Endothelial cell of umbilical vein (primary cell): Measurements from ENCODE around the gene WNT11. TPM values are rescaled to one million over a fixed set of nuclear protein-coding genes. Genes with fewer than 3 reads are reported as not detected.
A peak's percentile ranks its signal among the peaks of the same experiment; 100 is the strongest.

ENCODE experiments used
- Bru-seq: library from RNA; stranded (reverse); fragments of 400-500 nt; gene quantifications from one replicate; lab custom pipeline; 2021; lab: Mats Ljungman, UMichigan
- BruChase-seq, 2 experiments: library from RNA; stranded (reverse); fragments of 400-500 nt; gene quantifications; one replicate each; lab custom pipeline; 2021; lab: Mats Ljungman, UMichigan
- BruUV-seq: library from RNA; stranded (reverse); fragments of 400-500 nt; replicated peaks from 2 replicates; lab custom pipeline; 2021; lab: Mats Ljungman, UMichigan
- CTCF ChIA-PET: fragments of 300-600, 350-600 bp; sonication (Branson Sonifier 250); formaldehyde crosslinking; loops from one replicate; lab custom pipeline; 2021; ENCODE audit warnings: antibody characterized with exemption, inconsistent platforms; lab: Charles Lee
- POLR2A ChIA-PET: fragments of 300-600, 350-600 bp; sonication (Branson Sonifier 250); formaldehyde crosslinking; loops from one replicate; lab custom pipeline; 2021; ENCODE audit warnings: antibody characterized with exemption, inconsistent platforms; lab: Charles Lee
- DNase-seq: peaks from one replicate; pipeline ENCODE4 v3.0.0-alpha.2; 2011; ENCODE audit warnings: low read depth, low spot score
- FAIRE-seq: peaks from 2 replicates; lab custom pipeline; 2011; peaks lifted over from hg19 to GRCh38; lab: Jason Lieb, UNC
- H2AFZ ChIP-seq: 2 replicates; pipeline ENCODE4 v1.6.0; 2012; ENCODE audit warnings: low read depth, low read length, control low read depth, inconsistent platforms
- H3K27ac ChIP-seq: 2 replicates; pipeline ENCODE4 v1.5.1; 2011; ENCODE audit warnings: low read depth, mild to moderate bottlenecking, control low read depth, low read length, moderate library complexity; ENCODE audit not compliant: insufficient read depth
- H3K27me3 ChIP-seq, 2 experiments: 2 replicates each; pipeline versions ENCODE4 v1.6.0 to v1.6.1; 2011; ENCODE audit warnings: low read length in 2 of 2, mixed read lengths in 1 of 2; ENCODE audit not compliant: control insufficient read depth in 2 of 2, insufficient read depth in 2 of 2
- H3K36me3 ChIP-seq, 2 experiments: 2 replicates in 1 of 2; 3 replicates in 1 of 2; pipeline ENCODE4 v1.5.1; 2011; ENCODE audit warnings: low read length in 2 of 2, mild to moderate bottlenecking in 1 of 2, moderate library complexity in 1 of 2; ENCODE audit not compliant: control insufficient read depth in 2 of 2, insufficient read depth in 2 of 2; ENCODE audit errors: extremely low read depth in 1 of 2
- H3K4me1 ChIP-seq: 3 replicates; pipeline ENCODE4 v1.5.1; 2011; ENCODE audit warnings: mild to moderate bottlenecking, low read length; ENCODE audit not compliant: control insufficient read depth, insufficient read depth; ENCODE audit errors: extremely low read depth
- H3K4me2 ChIP-seq: 2 replicates; pipeline ENCODE4 v1.6.1; 2011; ENCODE audit warnings: low read length, control low read depth, mixed read lengths; ENCODE audit not compliant: insufficient read depth
- H3K4me3 ChIP-seq, 3 experiments: fragments of 200-600 bp in 1 of 3; sonication (generic), shearing (Covaris generic) in 1 of 3; replicated peaks in 1 of 3; 2 replicates each; pipeline ENCODE4 v1.5.1; 2011 to 2016; ENCODE audit warnings: control low read depth in 3 of 3, low read length in 3 of 3, mild to moderate bottlenecking in 2 of 3, inconsistent platforms in 1 of 3, low read depth in 1 of 3, moderate library complexity in 1 of 3; ENCODE audit not compliant: insufficient read depth in 1 of 3
- H3K79me2 ChIP-seq: 2 replicates; pipeline ENCODE4 v1.6.0; 2012; ENCODE audit warnings: low read length, inconsistent platforms; ENCODE audit not compliant: control insufficient read depth, insufficient read depth
- H3K9ac ChIP-seq: replicated peaks from 2 replicates; pipeline ENCODE3; 2011; ENCODE audit warnings: low read length, control low read depth; ENCODE audit not compliant: insufficient read depth; ENCODE audit errors: extremely low read depth
- H3K9me1 ChIP-seq: replicated peaks from 3 replicates; pipeline ENCODE4 v1.6.0; 2011; ENCODE audit warnings: mild to moderate bottlenecking, low read length; ENCODE audit not compliant: control insufficient read depth, insufficient read depth; ENCODE audit errors: extremely low read depth
- H3K9me3 ChIP-seq: replicated peaks from 2 replicates; pipeline ENCODE4 v1.5.1; 2012; ENCODE audit warnings: low read length, inconsistent platforms; ENCODE audit not compliant: control insufficient read depth, insufficient read depth
- H4K20me1 ChIP-seq: replicated peaks from 2 replicates; pipeline ENCODE3; 2011; ENCODE audit warnings: mild to moderate bottlenecking, low read length; ENCODE audit not compliant: control insufficient read depth, insufficient read depth; ENCODE audit errors: extremely low read depth
- CTCF ChIP-seq, 2 donors: IDR thresholded peaks; 1 replicate in 1 of 2; 2 replicates in 1 of 2; pipeline ENCODE4 v1.5.1; 2011; ENCODE audit warnings: low read length in 2 of 2, mild to moderate bottlenecking in 2 of 2, moderate library complexity in 2 of 2, control low read depth in 1 of 2, inconsistent platforms in 1 of 2, low read depth in 1 of 2; ENCODE audit not compliant: insufficient read depth in 1 of 2; ENCODE audit errors: extremely low read depth in 1 of 2
- EZH2 ChIP-seq: IDR thresholded peaks from 2 replicates; pipeline ENCODE4 v1.6.1; 2012; ENCODE audit warnings: borderline replicate concordance, low read depth, mild to moderate bottlenecking, moderate library complexity, low read length, inconsistent platforms; ENCODE audit not compliant: severe bottlenecking
- FOS ChIP-seq: IDR thresholded peaks from 2 replicates; pipeline ENCODE4 v1.6.1; 2011; ENCODE audit warnings: mild to moderate bottlenecking, low read length, moderate library complexity, borderline replicate concordance; ENCODE audit not compliant: insufficient read depth
- GATA2 ChIP-seq: IDR thresholded peaks from 2 replicates; pipeline ENCODE4 v1.7.0; 2011; ENCODE audit warnings: low read depth, mild to moderate bottlenecking, moderate library complexity, mixed read lengths, low read length; ENCODE audit not compliant: insufficient read length, insufficient read depth
- JUN ChIP-seq: IDR thresholded peaks from 2 replicates; pipeline ENCODE4 v1.6.1; 2011; ENCODE audit warnings: borderline replicate concordance, low read depth; ENCODE audit not compliant: insufficient read length, insufficient read depth
- MAX ChIP-seq: IDR thresholded peaks from 2 replicates; pipeline ENCODE4 v1.6.1; 2011; ENCODE audit not compliant: insufficient read depth, insufficient read length
- MYC ChIP-seq: IDR thresholded peaks from one replicate; pipeline ENCODE4 v1.6.1; 2011; ENCODE audit warnings: mild to moderate bottlenecking, low read depth, low read length
- POLR2A ChIP-seq: IDR thresholded peaks from 2 replicates; pipeline ENCODE4 v1.6.1; 2012; ENCODE audit warnings: low read depth, mild to moderate bottlenecking, control low read depth, low read length
- POLR2AphosphoS5 ChIP-seq: IDR thresholded peaks from 2 replicates; pipeline ENCODE4 v1.6.1; 2012; ENCODE audit warnings: low read depth, mild to moderate bottlenecking, control low read depth, low read length, moderate library complexity; ENCODE audit not compliant: insufficient read depth
- dilution Hi-C: fragments of 300-500 bp; cut with MboI; formaldehyde crosslinking; loops from one replicate; pipeline ENCODE4 v1.15.0; 2019; ENCODE audit warnings: low sequenced_read_pairs; ENCODE audit not compliant: extremely low pct_ligation_motif_present
- intact Hi-C: fragments of 100-400 bp; cut with micrococcal nuclease; formaldehyde crosslinking; loops from one replicate; pipeline ENCODE4 v1.10.0; 2022
- long read RNA-seq: library from polyadenylated mRNA; stranded (forward); transcript quantifications from one replicate; pipeline ENCODE4 v2.0.0, GENCODE V29; 2021
- polyA minus RNA-seq, 3 experiments: library from RNA; depleted of rRNA, polyadenylated mRNA; stranded (reverse); fragments of >200 nt; gene quantifications; 1 replicate in 1 of 3; 2 replicates in 2 of 3; pipeline ENCODE4 v1.2.3, GENCODE V29; 2011
- polyA plus RNA-seq, 4 experiments: library from polyadenylated mRNA; depleted of rRNA in 3 of 4; stranded (reverse) in 3 of 4; unstranded in 1 of 4; fragments of >200 nt; gene quantifications; 2 replicates each; pipeline versions ENCODE4 v1.2.1 to v1.2.3, GENCODE V29; 2011 to 2012; ENCODE audit warnings: missing spikeins in 1 of 4
- total RNA-seq: library from RNA; stranded (reverse); gene quantifications from 2 replicates; pipeline ENCODE4 v1.2.3, GENCODE V29; 2021

Gene WNT11
- not detected in 2 replicates for total RNA-seq
- polyA plus RNA-seq, result 0.03 TPM in 1 of 2 replicates, not detected in the other
- 0.03 TPM in 1 of 2 replicates, not detected in the other for polyA plus RNA-seq (2011; cell fraction: cytosol; rRNA removed)
- polyA plus RNA-seq (2011; cell fraction: nucleus; rRNA removed), result not detected in 2 replicates
- 0.37 TPM in 1 of 2 replicates, not detected in the other for polyA plus RNA-seq (2012)
- not detected in 2 replicates for polyA minus RNA-seq
- polyA minus RNA-seq (2011; cell fraction: cytosol; rRNA and poly(A)+ RNA removed), result 1.1 TPM
- not detected in 2 replicates for polyA minus RNA-seq (2011; cell fraction: nucleus; rRNA and poly(A)+ RNA removed)
- not detected for Bru-seq, nascent RNA
- BruChase-seq, experiment 1, labeled RNA remaining after a 6-hour chase, result not detected
- percentile 5 among the genes with signal in this experiment for BruChase-seq, experiment 2, labeled RNA remaining after a 2-hour chase
- long read RNA-seq, partial matches to known transcripts, result 0 of 1 reads
- long read RNA-seq, other reads (novel, unspliced or antisense), result 0 of 1 reads

GRCh38 chr11:76206327-76207081, at the start of gene WNT11:
TSS of gene WNT11 (minus strand) at chr11:76206502. CDS start at chr11:76206407, 95 bp downstream.
- FAIRE-seq, result peak; percentile 48

GRCh38 chr11:76253416-76253815, 47.1 kb upstream of the WNT11 start:
- DNase-seq, result no peak
- ChIA-PET CTCF (interaction anchor here (0.9 to 1.7 kb wide), 6 partner anchors 8 to 101 kb away, joined by 3 to 5 read pairs (median 4); no protein-coding TSS in a partner anchor), POLR2A (interaction anchor here (0.6 kb wide), 1 partner anchor 54 kb away, joined by 3 read pairs; no protein-coding TSS in a partner anchor)
- intact Hi-C loops, result no loop called here
- FAIRE-seq, result no peak
- Histone ChIP-seq H4K20me1 (no peaks in the 10 kb centered on the region), H3K36me3 (no peaks in the 10 kb centered on the region), H3K4me2 (no peak overlapping the region), H3K27me3 (peaks cover 5 to 9% of the 10 kb centered on the region in 2 experiments), H3K9me1 (no peaks in the 10 kb centered on the region), H3K27ac (no peak overlapping the region), H3K9me3 (no peaks in the 10 kb centered on the region), H3K79me2 (no peaks in the 10 kb centered on the region), H3K4me1 (no peaks in the 10 kb centered on the region), H3K4me3 (no peak overlapping the region), H2AFZ (no peak overlapping the region), H3K9ac (no peak overlapping the region)
- TF ChIP-seq POLR2AphosphoS5, result no peak
- TF ChIP-seq JUN, result no peak
- no peak for TF ChIP-seq EZH2
- no peak for TF ChIP-seq MYC
- no peak for TF ChIP-seq GATA2
- no peak for TF ChIP-seq MAX
- TF ChIP-seq FOS, result no peak
- no peak for TF ChIP-seq CTCF (IDR thresholded peaks at IDR 0.05; ENCODE audit: extremely low read depth in 1 of 2, insufficient read depth in 1 of 2, low read depth in 1 of 2, low read length in 2 of 2)
- TF ChIP-seq POLR2A, result no peak
- dilution Hi-C loops, result no loop called here
- BruUV-seq, result no TSS peak

More at GRCh38 chr11:76206327-76207081, at the start of gene WNT11:
- CTCF ChIA-PET, result interaction anchor here (0.9 to 6.9 kb wide), 23 partner anchors 12 to 488 kb away, joined by 3 to 321 read pairs (median 5); no protein-coding TSS in a partner anchor
- Histone ChIP-seq H2AFZ (peak within 1 kb of the TSS; percentile 78), H3K36me3 (no peaks in the 10 kb centered on the region), H3K79me2 (no peaks in the 10 kb centered on the region), H3K9ac (no peak within 1 kb of the TSS), H3K4me3 (peak within 1 kb of the TSS; percentile 22 to 41 (median 34)), H3K9me1 (no peaks in the 10 kb centered on the region), H3K9me3 (no peaks in the 10 kb centered on the region), H3K27ac (no peak within 1 kb of the TSS), H3K27me3 (peaks cover 42 to 57% of the 10 kb centered on the region in 2 experiments), H3K4me2 (peak within 1 kb of the TSS; percentile 66), H3K4me1 (peaks cover 18% of the 10 kb centered on the region), H4K20me1 (no peaks in the 10 kb centered on the region)
- DNase-seq, result no peak
- dilution Hi-C loops, result no loop called here
- TF ChIP-seq POLR2A, result no peak
- peak; percentile 78 for TF ChIP-seq EZH2
- intact Hi-C loops, result loop anchor here (1.0 to 5.0 kb wide), 6 partner anchors 113 to 476 kb away; partner anchors contain the start of genes GVQW3 and THAP12
- POLR2A ChIA-PET, result no interaction called here
- BruUV-seq, result no TSS peak
